IMR-90 (cell line): ENCODE measurements around the gene NINJ2. TPM values are rescaled to one million over a fixed set of nuclear protein-coding genes. Genes with fewer than 3 reads are reported as not detected.

Source experiments
- ATAC-seq: fragments of 200-7000 bp; cut with Tn5 transposase; 2 replicates; pipeline ENCODE4 v1.9.1; 2020; ENCODE audit warnings: low read depth, mild to moderate bottlenecking, moderate library complexity
- BruUV-seq: library from RNA; stranded (reverse); fragments of 400-500 nt; replicated peaks from 2 replicates; lab custom pipeline; 2021; lab: Mats Ljungman, UMichigan
- CTCF ChIA-PET: fragments of 300-600 bp; formaldehyde crosslinking; extraction: SDS; loops from one replicate; lab custom pipeline; 2021; ENCODE audit warnings: antibody characterized with exemption; lab: Yijun Ruan, JAX
- POLR2A ChIA-PET: fragments of 300-600 bp; sonication (Branson Sonifier 250); formaldehyde crosslinking; loops from one replicate; lab custom pipeline; 2022; ENCODE audit warnings: antibody characterized with exemption; ENCODE audit not compliant: unreplicated experiment; lab: Charles Lee
- DNase-seq: peaks from one replicate; pipeline ENCODE4 v3.0.0; 2013
- H2AFZ ChIP-seq: replicated peaks from 2 replicates; pipeline ENCODE3; 2013; ENCODE audit warnings: low read length, mild to moderate bottlenecking; ENCODE audit not compliant: poor library complexity
- H2AK5ac ChIP-seq: 2 replicates; pipeline ENCODE4 v1.6.1; 2013; ENCODE audit warnings: low read depth, low read length, inconsistent platforms
- H2AK9ac ChIP-seq: replicated peaks from 2 replicates; pipeline ENCODE3; 2013; ENCODE audit warnings: mild to moderate bottlenecking, low read depth, low read length, moderate library complexity; ENCODE audit not compliant: poor library complexity
- H2BK120ac ChIP-seq: 2 replicates; pipeline ENCODE4 v1.6.1; 2013; ENCODE audit warnings: low read depth, low read length, inconsistent platforms
- H2BK15ac ChIP-seq: 3 replicates; pipeline ENCODE4 v1.6.1; 2013; ENCODE audit warnings: low read depth, low read length, inconsistent platforms
- H2BK20ac ChIP-seq: 2 replicates; pipeline ENCODE4 v1.6.1; 2013; ENCODE audit warnings: low read depth, mild to moderate bottlenecking, inconsistent platforms, low read length, moderate library complexity
- H2BK5ac ChIP-seq: 2 replicates; pipeline ENCODE4 v1.6.1; 2013; ENCODE audit warnings: mild to moderate bottlenecking, low read depth, low read length, inconsistent platforms; ENCODE audit not compliant: poor library complexity, severe bottlenecking
- H3K14ac ChIP-seq: replicated peaks from 2 replicates; pipeline ENCODE4 v1.6.1; 2013; ENCODE audit warnings: low read depth, low read length, inconsistent platforms
- H3K18ac ChIP-seq: 2 replicates; pipeline ENCODE4 v1.6.1; 2013; ENCODE audit warnings: low read depth, low read length, control low read depth
- H3K23ac ChIP-seq: 2 replicates; pipeline ENCODE4 v1.6.1; 2013; ENCODE audit warnings: low read depth, low read length, inconsistent platforms
- H3K27ac ChIP-seq: 2 replicates; pipeline ENCODE4 v1.5.1; 2013; ENCODE audit warnings: mild to moderate bottlenecking, control low read depth, low read length; ENCODE audit not compliant: insufficient read depth
- H3K27me3 ChIP-seq: 2 replicates; pipeline ENCODE4 v1.6.1; 2013; ENCODE audit warnings: low read length; ENCODE audit not compliant: control insufficient read depth, insufficient read depth
- H3K36me3 ChIP-seq: 2 replicates; pipeline ENCODE4 v1.6.1; 2013; ENCODE audit warnings: low read length, mixed read lengths; ENCODE audit not compliant: control insufficient read depth, insufficient read depth
- H3K4ac ChIP-seq: 2 replicates; pipeline ENCODE4 v1.6.1; 2013; ENCODE audit warnings: low read depth, low read length, inconsistent platforms
- H3K4me1 ChIP-seq: 2 replicates; pipeline ENCODE4 v1.6.1; 2013; ENCODE audit warnings: low read length, mixed read lengths; ENCODE audit not compliant: control insufficient read depth, insufficient read depth
- H3K4me2 ChIP-seq: 2 replicates; pipeline ENCODE4 v1.6.1; 2013; ENCODE audit warnings: low read depth, mild to moderate bottlenecking, control low read depth, low read length, moderate library complexity
- H3K4me3 ChIP-seq: 2 replicates; pipeline ENCODE4 v1.5.1; 2013; ENCODE audit warnings: low read depth, mild to moderate bottlenecking, control low read depth, low read length, moderate library complexity; ENCODE audit not compliant: insufficient read depth
- H3K56ac ChIP-seq: 2 replicates; pipeline ENCODE4 v1.6.1; 2013; ENCODE audit warnings: low read length, inconsistent platforms; ENCODE audit not compliant: insufficient read depth; ENCODE audit errors: extremely low read depth
- H3K79me1 ChIP-seq, 2 experiments: 2 replicates each; pipeline ENCODE4 v1.6.1; 2013; ENCODE audit warnings: low read length in 2 of 2, inconsistent platforms in 1 of 2, low read depth in 1 of 2
- H3K9ac ChIP-seq: 2 replicates; pipeline ENCODE4 v1.6.1; 2013; ENCODE audit warnings: low read depth, low read length, control low read depth
- H3K9me1 ChIP-seq: 2 replicates; pipeline ENCODE4 v1.6.1; 2013; ENCODE audit warnings: low read length, inconsistent platforms; ENCODE audit not compliant: insufficient read depth
- H3K9me3 ChIP-seq: 2 replicates; pipeline ENCODE4 v1.6.1; 2013; ENCODE audit warnings: low read length; ENCODE audit not compliant: control insufficient read depth, insufficient read depth
- H4K20me1 ChIP-seq: 2 replicates; pipeline ENCODE4 v1.6.1; 2013; ENCODE audit warnings: low read length, inconsistent platforms; ENCODE audit not compliant: insufficient read depth
- H4K5ac ChIP-seq: 2 replicates; pipeline ENCODE4 v1.6.1; 2013; ENCODE audit warnings: mild to moderate bottlenecking, low read depth, low read length, control low read depth
- H4K8ac ChIP-seq, 2 experiments: 2 replicates each; pipeline ENCODE4 v1.6.1; 2013; ENCODE audit warnings: low read depth in 2 of 2, low read length in 2 of 2, control low read depth in 1 of 2, inconsistent platforms in 1 of 2
- H4K91ac ChIP-seq: 2 replicates; pipeline ENCODE4 v1.6.1; 2013; ENCODE audit warnings: low read depth, low read length, inconsistent platforms; ENCODE audit not compliant: insufficient read depth
- BHLHE40 ChIP-seq: fragments of 150-350 bp; IDR thresholded peaks from 2 replicates; pipeline ENCODE4 v1.6.1; 2016; ENCODE audit warnings: mild to moderate bottlenecking, low read depth, low read length
- CEBPB ChIP-seq: IDR thresholded peaks from 2 replicates; pipeline ENCODE4 v1.6.1; 2012; ENCODE audit warnings: low read depth, low read length, improper control_type of control experiment
- CHD1 ChIP-seq: IDR thresholded peaks from 2 replicates; pipeline ENCODE4 v1.6.1; 2012; ENCODE audit warnings: low read depth, low read length, improper control_type of control experiment
- FOS ChIP-seq: fragments of 150-350 bp; IDR thresholded peaks from 2 replicates; pipeline ENCODE4 v1.6.1; 2016; ENCODE audit warnings: low read depth, low read length
- MAZ ChIP-seq: IDR thresholded peaks from 2 replicates; pipeline ENCODE4 v1.6.1; 2012; ENCODE audit warnings: low read depth, mild to moderate bottlenecking, low read length, improper control_type of control experiment, moderate library complexity, borderline replicate concordance
- POLR2A ChIP-seq: IDR thresholded peaks from 2 replicates; pipeline ENCODE4 v1.6.1; 2012; ENCODE audit warnings: mild to moderate bottlenecking, low read depth, low read length
- RCOR1 ChIP-seq: IDR thresholded peaks from 2 replicates; pipeline ENCODE4 v1.6.1; 2012; ENCODE audit warnings: mild to moderate bottlenecking, low read length, improper control_type of control experiment; ENCODE audit not compliant: insufficient replicate concordance
- SMC3 ChIP-seq: fragments of 150-350 bp; IDR thresholded peaks from 2 replicates; pipeline ENCODE4 v1.6.1; 2016; ENCODE audit warnings: low read depth, mild to moderate bottlenecking, antibody characterized with exemption, low read length, moderate library complexity
- USF2 ChIP-seq: fragments of 150-350 bp; IDR thresholded peaks from 2 replicates; pipeline ENCODE4 v1.6.1; 2017; ENCODE audit warnings: mild to moderate bottlenecking, antibody characterized with exemption, low read length, low read depth
- WGBS, 2 experiments: methylation state at CpG; one replicate each; pipeline versions ENCODE4 v1.1.5 to v1.1.7; 2013; ENCODE audit warnings: missing lambda C conversion rate in 2 of 2; ENCODE audit not compliant: insufficient read length in 1 of 2; ENCODE audit errors: extremely low coverage in 2 of 2; 5-methylcytosine and 5-hydroxymethylcytosine counted together
- dilution Hi-C: fragments of 300-500 bp; cut with HindIII; formaldehyde crosslinking; loops from one replicate; pipeline ENCODE4 v1.14.3; 2018; ENCODE audit warnings: low sequenced_read_pairs; ENCODE audit not compliant: unreplicated experiment
- in situ Hi-C: fragments of 300-500 bp; cut with MboI; formaldehyde crosslinking; loops from 3 replicates; pipeline ENCODE4 v1.14.3; 2019; ENCODE audit warnings: low sequenced_read_pairs, inconsistent platforms, mixed read lengths
- intact Hi-C: fragments of 100-400 bp; cut with micrococcal nuclease; formaldehyde crosslinking; loops from 2 replicates; pipeline ENCODE4 v1.10.0; 2022
- polyA plus RNA-seq, 3 experiments: library from polyadenylated mRNA; depleted of rRNA; stranded (reverse); fragments of >200 nt; gene quantifications; 2 replicates each; pipeline ENCODE4 v1.2.3, GENCODE V29; 2012; ENCODE audit warnings: low replicate concordance in 1 of 3
- total RNA-seq: library from RNA; depleted of rRNA; stranded (reverse); fragments of >200 nt; gene quantifications from 2 replicates; pipeline ENCODE4 v1.2.3, GENCODE V29; 2012
- TF ChIP-seq, protein P1 (sequence below): conservative IDR thresholded peaks from 2 replicates; pipeline ENCODE4 v1.5.1; 2012; ENCODE audit warnings: mild to moderate bottlenecking, low read depth, low read length, improper control_type of control experiment

The NINJ2 gene
- total and polyA plus RNA-seq, 2 of the 4 experiments (the other 2 are of a cell fraction), result not detected

DNA sequence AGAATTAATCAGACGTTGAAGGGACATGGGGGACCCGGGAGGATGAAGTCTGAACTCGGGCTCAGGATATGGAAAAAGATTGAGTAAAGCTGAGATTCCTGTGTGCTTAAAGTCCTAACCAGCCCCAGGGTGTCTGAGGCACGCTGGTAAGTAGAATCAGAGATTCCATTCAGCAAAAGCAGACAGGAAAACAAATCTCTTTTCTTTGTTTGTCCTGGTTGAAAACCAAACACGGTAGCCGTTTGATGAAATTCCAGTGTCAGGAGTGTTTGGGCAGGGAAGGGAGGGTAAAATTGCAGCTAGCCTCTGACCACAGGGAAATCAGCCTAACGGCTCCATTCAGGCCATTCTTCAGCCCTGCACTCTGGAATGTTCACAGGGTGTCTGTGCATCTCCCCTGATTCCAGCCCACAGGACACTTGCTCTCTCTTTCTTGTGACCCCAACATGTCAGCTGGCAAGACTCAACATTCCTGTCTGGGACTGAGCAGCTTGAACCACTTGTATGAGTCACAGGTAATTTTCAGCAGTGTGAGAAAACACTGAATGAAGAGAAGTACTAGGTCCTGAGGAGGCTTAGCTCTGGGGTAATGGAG, 31.0 kb downstream of the NINJ2 start:
- DNase-seq (peak; percentile 92), ATAC-seq (peak; percentile 91)
- H3K27me3 ChIP-seq, result no peaks in the 10 kb centered on the region; the same call in 1 of the 2 replicates
- no peaks in the 10 kb centered on the region for H3K9me3 ChIP-seq
- POLR2A ChIA-PET, result no interaction called here
- no peak overlapping the region; the same call in 1 of the 2 replicates for H3K23ac ChIP-seq
- 4% methylated on average over 5 of the region's 7 CpGs; no CpG with 5 or more reads in 1 of the 2 experiments for WGBS, 2 experiments
- no peak overlapping the region for H3K9ac ChIP-seq
- H2AK5ac ChIP-seq, result no peak overlapping the region
- H2AK9ac ChIP-seq, result no peak overlapping the region
- H3K36me3 ChIP-seq, result no peaks in the 10 kb centered on the region
- peaks cover 7% of the 10 kb centered on the region; the same call in 1 of the 2 replicates for H4K20me1 ChIP-seq
- no peak overlapping the region for H3K4me3 ChIP-seq
- H4K5ac ChIP-seq, result no peak overlapping the region; the same call in 1 of the 2 replicates
- H2BK20ac ChIP-seq, result no peak overlapping the region
- H4K8ac ChIP-seq, result 0 out of 4 replicates have a peak overlapping the region, but pooled peaks of 1 of the 2 experiments have one; percentile 10
- H3K18ac ChIP-seq, result no peak overlapping the region; the same call in 1 of the 2 replicates
- peaks cover 7% of the 10 kb centered on the region for H3K4me1 ChIP-seq
- H3K4ac ChIP-seq, result peak overlapping the region; percentile 17; the same call in 1 of the 2 replicates
- peak overlapping the region; percentile 4; the same call in 1 of the 2 replicates for H2BK120ac ChIP-seq
- peaks cover 2% of the 10 kb centered on the region; the same call in 1 of the 2 replicates for H3K9me1 ChIP-seq
- H3K27ac ChIP-seq, result no peak overlapping the region
- no peak overlapping the region for H3K56ac ChIP-seq
- H3K79me1 ChIP-seq, result no peaks in the 10 kb centered on the region
- H3K4me2 ChIP-seq, result peak overlapping the region; percentile 6
- TF ChIP-seq, protein P1, sequence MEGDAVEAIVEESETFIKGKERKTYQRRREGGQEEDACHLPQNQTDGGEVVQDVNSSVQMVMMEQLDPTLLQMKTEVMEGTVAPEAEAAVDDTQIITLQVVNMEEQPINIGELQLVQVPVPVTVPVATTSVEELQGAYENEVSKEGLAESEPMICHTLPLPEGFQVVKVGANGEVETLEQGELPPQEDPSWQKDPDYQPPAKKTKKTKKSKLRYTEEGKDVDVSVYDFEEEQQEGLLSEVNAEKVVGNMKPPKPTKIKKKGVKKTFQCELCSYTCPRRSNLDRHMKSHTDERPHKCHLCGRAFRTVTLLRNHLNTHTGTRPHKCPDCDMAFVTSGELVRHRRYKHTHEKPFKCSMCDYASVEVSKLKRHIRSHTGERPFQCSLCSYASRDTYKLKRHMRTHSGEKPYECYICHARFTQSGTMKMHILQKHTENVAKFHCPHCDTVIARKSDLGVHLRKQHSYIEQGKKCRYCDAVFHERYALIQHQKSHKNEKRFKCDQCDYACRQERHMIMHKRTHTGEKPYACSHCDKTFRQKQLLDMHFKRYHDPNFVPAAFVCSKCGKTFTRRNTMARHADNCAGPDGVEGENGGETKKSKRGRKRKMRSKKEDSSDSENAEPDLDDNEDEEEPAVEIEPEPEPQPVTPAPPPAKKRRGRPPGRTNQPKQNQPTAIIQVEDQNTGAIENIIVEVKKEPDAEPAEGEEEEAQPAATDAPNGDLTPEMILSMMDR, result no peak
- TF ChIP-seq USF2, result no peak
- TF ChIP-seq BHLHE40, result peak; percentile 28; the same call in 1 of the 2 replicates
- no peak for TF ChIP-seq CHD1
- no peak for TF ChIP-seq POLR2A
- TF ChIP-seq MAZ, result no peak
- TF ChIP-seq RCOR1, result peak; percentile 81
- TF ChIP-seq SMC3, result no peak
- TF ChIP-seq CEBPB, result no peak; the same call in 1 of the 2 replicates
- TF ChIP-seq FOS, result peak; percentile 72
- in situ Hi-C loops (no loop called here), intact Hi-C loops (loop anchor here (5.0 kb wide), 1 partner anchor 120 kb away; the partner anchor contains the start of gene WNK1), dilution Hi-C loops (no loop called here)
- peak overlapping the region; percentile 29; the same call in 1 of the 2 replicates for H4K91ac ChIP-seq
- no TSS peak for BruUV-seq
- 0 out of 2 replicates have a peak overlapping the region, but pooled peaks have one; percentile 18 for H3K14ac ChIP-seq
- peak overlapping the region; percentile 76 for H2AFZ ChIP-seq
- CTCF ChIA-PET, result no interaction called here
- peak overlapping the region; percentile 73 for H2BK5ac ChIP-seq
- no peak overlapping the region; the same call in 2 of the 3 replicates for H2BK15ac ChIP-seq
